Measurements from ENCODE around the gene BMPR1A.
A peak's percentile ranks its signal among the peaks of the same experiment; 100 is the strongest.

BMPR1A gene

GRCh38 chr10:86871563-86872183 lies 115.3 kb downstream of the BMPR1A start:
- DNase-seq: no peak
- Histone ChIP-seq H3K4me3 (ENCODE audit: control insufficient read depth in 1 of 7, extremely low read depth in 1 of 7, insufficient read depth in 4 of 7, low read depth in 2 of 7, low read length in 6 of 7) (no peak overlapping the region), H3K4me1 (ENCODE audit: control extremely low read depth in 1 of 4, control insufficient read depth in 4 of 4, insufficient read depth in 4 of 4, low read length in 3 of 4) (peaks cover 3 to 13% (median 10%) of the 10 kb centered on the region in 4 experiments), H3K27ac (ENCODE audit: insufficient read depth in 1 of 2, low read depth in 1 of 2, low read length in 2 of 2, poor library complexity in 1 of 2, severe bottlenecking in 2 of 2) (no peak overlapping the region), H3K36me3 (ENCODE audit: control insufficient read depth in 4 of 4, insufficient read depth in 4 of 4, low read length in 3 of 4) (no peaks in the 10 kb centered on the region), H3K27me3 (replicated peaks in 2 of 5; ENCODE audit: control insufficient read depth in 4 of 5, insufficient read depth in 5 of 5, low read length in 4 of 5) (peaks cover 0 to 9% (median 2%) of the 10 kb centered on the region in 5 experiments), H3K9me3 (ENCODE audit: control extremely low read depth in 1 of 5, control insufficient read depth in 4 of 5, insufficient read depth in 2 of 5, low read depth in 1 of 5, low read length in 4 of 5) (no peaks in the 10 kb centered on the region)
- ChIA-PET POLR2A (no interaction called here), CTCF (no interaction called here)
- WGBS (ENCODE audit: insufficient coverage): 96% methylated on average over 3 of the region's 5 CpGs

DNA sequence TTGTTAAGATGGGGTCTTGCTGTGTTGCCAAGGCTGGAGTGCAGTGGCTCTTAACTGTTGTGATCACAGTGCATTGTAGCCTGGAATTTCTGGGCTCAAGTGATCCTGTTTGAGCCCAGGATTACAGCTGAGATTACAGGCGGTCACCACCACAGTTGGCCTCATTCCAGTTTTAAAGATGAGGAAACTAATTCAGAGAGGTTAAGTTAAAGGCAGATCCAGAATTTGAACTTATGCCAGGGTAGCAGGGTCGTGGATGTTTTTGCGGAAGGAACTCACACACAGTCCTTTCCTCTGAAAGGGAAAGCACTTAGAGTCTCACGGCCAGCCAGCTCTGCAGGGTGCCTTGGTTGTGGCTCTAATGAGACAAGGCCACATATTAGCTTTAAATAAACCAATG lies 116.3 kb downstream of the BMPR1A start:
- DNase-seq: peak; percentile 10 to 69 (median 56)
- peak overlapping the region in 1 of 7 experiments; percentile 12 for H3K4me3 ChIP-seq (ENCODE audit: control insufficient read depth in 1 of 7, extremely low read depth in 1 of 7, insufficient read depth in 4 of 7, low read depth in 2 of 7, low read length in 6 of 7)
- H3K27ac ChIP-seq (ENCODE audit: insufficient read depth in 1 of 2, low read depth in 1 of 2, low read length in 2 of 2, poor library complexity in 1 of 2, severe bottlenecking in 2 of 2): no peak overlapping the region
- H3K9me3 ChIP-seq (ENCODE audit: control extremely low read depth in 1 of 5, control insufficient read depth in 4 of 5, insufficient read depth in 2 of 5, low read depth in 1 of 5, low read length in 4 of 5): no peaks in the 10 kb centered on the region
- CTCF ChIA-PET: interaction anchor here (1.0 kb wide), 1 partner anchor 26 kb away, joined by 3 read pairs; no protein-coding TSS in a partner anchor
- H3K4me1 ChIP-seq (ENCODE audit: control extremely low read depth in 1 of 4, control insufficient read depth in 4 of 4, insufficient read depth in 4 of 4, low read length in 3 of 4): peaks cover 3 to 22% (median 16%) of the 10 kb centered on the region in 4 experiments
- no peaks in the 10 kb centered on the region for H3K36me3 ChIP-seq (ENCODE audit: control insufficient read depth in 4 of 4, insufficient read depth in 4 of 4, low read length in 3 of 4)
- POLR2A ChIA-PET: no interaction called here
- peaks cover 0 to 8% (median 2%) of the 10 kb centered on the region in 5 experiments for H3K27me3 ChIP-seq (replicated peaks in 2 of 5; ENCODE audit: control insufficient read depth in 4 of 5, insufficient read depth in 5 of 5, low read length in 4 of 5)
- WGBS (ENCODE audit: insufficient coverage): 8% methylated on average over 4 of the region's 4 CpGs

DNA sequence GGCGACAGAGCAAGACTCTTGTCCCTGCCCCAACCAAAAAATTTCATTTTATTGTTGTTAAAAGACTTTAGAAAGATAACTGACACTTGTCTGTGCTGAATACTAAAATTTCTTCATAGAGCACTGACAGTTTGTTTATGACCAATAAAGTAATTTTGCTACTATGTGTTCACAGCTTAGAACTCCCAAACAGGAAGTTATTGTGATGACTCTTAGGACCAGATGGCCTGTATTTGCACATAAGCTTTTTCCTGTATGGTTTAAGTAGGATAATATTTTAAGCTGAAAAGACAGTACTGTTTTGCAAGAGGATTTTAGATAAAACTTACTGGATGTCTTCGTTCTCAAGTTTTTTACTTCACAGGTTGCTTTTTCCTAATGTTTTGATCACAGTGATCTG lies 120.3 kb downstream of the BMPR1A start:
- DNase-seq: peak; percentile 44 to 91 (median 84)
- ChIA-PET CTCF (interaction anchor here (0.6 to 1.3 kb wide), 4 partner anchors 11 to 233 kb away, joined by 3 to 4 read pairs (median 3); no protein-coding TSS in a partner anchor), POLR2A (interaction anchor here (0.7 kb wide), 1 partner anchor 217 kb away, joined by 4 read pairs; no protein-coding TSS in a partner anchor)
- WGBS (ENCODE audit: insufficient coverage): 0% methylated on average over 1 of the region's 2 CpGs
- Histone ChIP-seq H3K4me1 (ENCODE audit: control extremely low read depth in 1 of 4, control insufficient read depth in 4 of 4, insufficient read depth in 4 of 4, low read length in 3 of 4) (peaks cover 3 to 22% (median 17%) of the 10 kb centered on the region in 4 experiments), H3K36me3 (ENCODE audit: control insufficient read depth in 4 of 4, insufficient read depth in 4 of 4, low read length in 3 of 4) (no peaks in the 10 kb centered on the region), H3K27me3 (replicated peaks in 2 of 5; ENCODE audit: control insufficient read depth in 4 of 5, insufficient read depth in 5 of 5, low read length in 4 of 5) (peaks cover 0 to 8% (median 4%) of the 10 kb centered on the region in 5 experiments), H3K9me3 (ENCODE audit: control extremely low read depth in 1 of 5, control insufficient read depth in 4 of 5, insufficient read depth in 2 of 5, low read depth in 1 of 5, low read length in 4 of 5) (no peaks in the 10 kb centered on the region), H3K4me3 (ENCODE audit: control insufficient read depth in 1 of 7, extremely low read depth in 1 of 7, insufficient read depth in 4 of 7, low read depth in 2 of 7, low read length in 6 of 7) (no peak overlapping the region), H3K27ac (ENCODE audit: insufficient read depth in 1 of 2, low read depth in 1 of 2, low read length in 2 of 2, poor library complexity in 1 of 2, severe bottlenecking in 2 of 2) (no peak overlapping the region)

GRCh38 chr10:86878983-86879713 lies 122.7 kb downstream of the BMPR1A start:
- CTCF ChIA-PET: interaction anchor here (0.8 kb wide), 2 partner anchors 185 to 190 kb away, joined by 3 to 4 read pairs; no protein-coding TSS in a partner anchor
- Histone ChIP-seq H3K4me3 (ENCODE audit: control insufficient read depth in 1 of 7, extremely low read depth in 1 of 7, insufficient read depth in 4 of 7, low read depth in 2 of 7, low read length in 6 of 7) (no peak overlapping the region), H3K36me3 (ENCODE audit: control insufficient read depth in 4 of 4, insufficient read depth in 4 of 4, low read length in 3 of 4) (no peaks in the 10 kb centered on the region), H3K27ac (ENCODE audit: insufficient read depth in 1 of 2, low read depth in 1 of 2, low read length in 2 of 2, poor library complexity in 1 of 2, severe bottlenecking in 2 of 2) (no peak overlapping the region), H3K27me3 (replicated peaks in 2 of 5; ENCODE audit: control insufficient read depth in 4 of 5, insufficient read depth in 5 of 5, low read length in 4 of 5) (peaks cover 0 to 8% (median 4%) of the 10 kb centered on the region in 5 experiments), H3K9me3 (ENCODE audit: control extremely low read depth in 1 of 5, control insufficient read depth in 4 of 5, insufficient read depth in 2 of 5, low read depth in 1 of 5, low read length in 4 of 5) (no peaks in the 10 kb centered on the region), H3K4me1 (ENCODE audit: control extremely low read depth in 1 of 4, control insufficient read depth in 4 of 4, insufficient read depth in 4 of 4, low read length in 3 of 4) (peaks cover 0 to 14% (median 9%) of the 10 kb centered on the region in 4 experiments)
- peak in 1 of 3 donors; percentile 12 for DNase-seq
- POLR2A ChIA-PET: no interaction called here
- 65% methylated on average over 3 of the region's 3 CpGs for WGBS (ENCODE audit: insufficient coverage)

DNA sequence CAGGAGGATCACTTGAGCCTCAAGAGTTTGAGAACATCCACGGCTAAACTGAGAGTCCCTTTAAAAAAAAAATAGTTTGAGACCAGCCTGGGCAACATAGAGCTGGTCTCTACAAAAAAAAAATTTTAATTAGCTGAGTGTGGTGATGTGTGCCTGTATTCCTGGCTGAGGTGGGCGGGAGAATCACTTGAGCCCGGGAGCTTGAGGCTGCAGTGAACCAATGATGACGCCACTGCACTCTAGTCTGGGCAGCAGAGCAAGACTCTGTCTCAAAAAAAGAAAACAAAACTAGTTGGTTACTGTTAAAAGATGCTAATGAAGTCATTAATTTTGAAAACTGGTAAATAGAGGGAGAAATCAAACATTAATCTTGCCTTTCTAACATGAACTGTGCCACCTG lies 124.6 kb downstream of the BMPR1A start:
- H3K36me3 ChIP-seq (ENCODE audit: control insufficient read depth in 4 of 4, insufficient read depth in 4 of 4, low read length in 3 of 4): no peaks in the 10 kb centered on the region
- 93% methylated on average over 4 of the region's 4 CpGs for WGBS (ENCODE audit: insufficient coverage)
- no peak overlapping the region for H3K27ac ChIP-seq (ENCODE audit: insufficient read depth in 1 of 2, low read depth in 1 of 2, low read length in 2 of 2, poor library complexity in 1 of 2, severe bottlenecking in 2 of 2)
- no peaks in the 10 kb centered on the region for H3K9me3 ChIP-seq (ENCODE audit: control extremely low read depth in 1 of 5, control insufficient read depth in 4 of 5, insufficient read depth in 2 of 5, low read depth in 1 of 5, low read length in 4 of 5)
- ChIA-PET CTCF (interaction anchor here (1.5 kb wide), 1 partner anchor 177 kb away, joined by 3 read pairs; no protein-coding TSS in a partner anchor), POLR2A (no interaction called here)
- peaks cover 0 to 8% (median 4%) of the 10 kb centered on the region in 5 experiments for H3K27me3 ChIP-seq (replicated peaks in 2 of 5; ENCODE audit: control insufficient read depth in 4 of 5, insufficient read depth in 5 of 5, low read length in 4 of 5)
- H3K4me1 ChIP-seq (ENCODE audit: control extremely low read depth in 1 of 4, control insufficient read depth in 4 of 4, insufficient read depth in 4 of 4, low read length in 3 of 4): peaks cover 0 to 13% (median 8%) of the 10 kb centered on the region in 4 experiments
- DNase-seq: no peak
- no peak overlapping the region for H3K4me3 ChIP-seq (ENCODE audit: control insufficient read depth in 1 of 7, extremely low read depth in 1 of 7, insufficient read depth in 4 of 7, low read depth in 2 of 7, low read length in 6 of 7)

DNA sequence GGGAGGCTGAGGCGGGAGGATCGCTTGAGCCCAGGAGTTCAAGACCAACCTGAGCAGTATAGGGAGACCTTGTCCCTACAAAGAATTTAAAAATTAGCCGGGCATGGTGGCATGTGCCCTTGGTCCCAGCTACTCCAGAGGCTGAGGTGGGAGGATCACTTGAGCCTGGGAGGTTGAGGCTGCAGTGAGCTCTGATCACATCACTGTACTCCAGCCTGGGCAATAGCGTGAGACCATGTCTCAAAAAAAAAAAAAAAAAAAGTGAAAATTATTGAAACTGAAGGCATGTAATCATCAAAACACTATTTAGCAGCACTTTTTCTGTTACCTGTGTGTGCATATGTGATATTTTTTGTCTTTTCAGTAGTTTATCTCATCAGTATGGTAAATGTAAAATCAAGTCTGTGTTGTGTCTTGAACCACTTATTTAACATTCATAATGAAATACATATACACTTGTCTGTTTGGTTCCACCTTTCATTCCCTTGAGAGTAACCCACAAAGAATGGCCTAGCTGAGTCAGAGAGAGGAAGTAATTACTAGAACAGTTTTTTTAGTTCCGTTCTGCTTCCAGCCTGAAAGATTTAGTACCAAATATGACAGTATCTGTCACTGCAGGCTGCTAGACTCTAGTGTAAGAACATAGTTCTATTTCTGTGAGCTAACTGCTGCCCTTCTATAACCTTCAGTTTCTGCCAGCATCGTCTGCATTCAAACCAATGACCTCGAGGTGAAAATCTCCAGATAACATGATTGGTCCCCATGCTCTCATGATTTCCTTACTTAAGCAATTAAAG lies 132.4 kb downstream of the BMPR1A start:
- peaks cover 7 to 14% (median 10%) of the 10 kb centered on the region in 4 experiments for H3K4me1 ChIP-seq (ENCODE audit: control extremely low read depth in 1 of 4, control insufficient read depth in 4 of 4, insufficient read depth in 4 of 4, low read length in 3 of 4)
- 40% methylated on average over 5 of the region's 7 CpGs for whole genome bisulfite sequencing (ENCODE audit: insufficient coverage)
- ChIA-PET CTCF (interaction anchor here (1.0 to 1.7 kb wide), 6 partner anchors 10 to 199 kb away, joined by 3 to 6 read pairs (median 4); no protein-coding TSS in a partner anchor), POLR2A (no interaction called here)
- no peaks in the 10 kb centered on the region for H3K9me3 ChIP-seq (ENCODE audit: control extremely low read depth in 1 of 5, control insufficient read depth in 4 of 5, insufficient read depth in 2 of 5, low read depth in 1 of 5, low read length in 4 of 5)
- H3K27ac ChIP-seq (ENCODE audit: insufficient read depth in 1 of 2, low read depth in 1 of 2, low read length in 2 of 2, poor library complexity in 1 of 2, severe bottlenecking in 2 of 2): no peak overlapping the region
- H3K36me3 ChIP-seq (ENCODE audit: control insufficient read depth in 4 of 4, insufficient read depth in 4 of 4, low read length in 3 of 4): no peaks in the 10 kb centered on the region
- H3K4me3 ChIP-seq (ENCODE audit: control insufficient read depth in 1 of 7, extremely low read depth in 1 of 7, insufficient read depth in 4 of 7, low read depth in 2 of 7, low read length in 6 of 7): no peak overlapping the region
- no peaks in the 10 kb centered on the region for H3K27me3 ChIP-seq (replicated peaks in 2 of 5; ENCODE audit: control insufficient read depth in 4 of 5, insufficient read depth in 5 of 5, low read length in 4 of 5)
- DNase-seq: peak; percentile 72 to 95 (median 93)

Measured in common myeloid progenitor, CD34-positive (primary cell).